Loucy (cell line): ENCODE data around the gene PTPRC.

ENCODE experiments used
- H2AFZ ChIP-seq: fragments of 200-600 bp; sonication (generic); 2 replicates; pipeline ENCODE4 v1.6.0; 2016; ENCODE audit warnings: antibody characterized with exemption, mild to moderate bottlenecking, low read length, moderate library complexity
- H3F3A ChIP-seq: fragments of 200-600 bp; 2 replicates; pipeline ENCODE4 v1.6.0; 2016; ENCODE audit warnings: antibody characterized with exemption, low read depth, mild to moderate bottlenecking
- H3K27me3 ChIP-seq: fragments of 200-600 bp; sonication (generic); 2 replicates; pipeline ENCODE4 v1.6.1; 2014; ENCODE audit warnings: low read length, mild to moderate bottlenecking; ENCODE audit not compliant: insufficient read depth, poor library complexity, severe bottlenecking
- H3K36me3 ChIP-seq: fragments of 200-600 bp; sonication (generic); 2 replicates; pipeline ENCODE4 v1.6.1; 2016; ENCODE audit warnings: low read length; ENCODE audit not compliant: insufficient read depth
- H3K4me1 ChIP-seq: fragments of 200-600 bp; sonication (generic); 2 replicates; pipeline ENCODE4 v1.5.1; 2014; ENCODE audit warnings: low read length, mild to moderate bottlenecking; ENCODE audit not compliant: insufficient read depth, poor library complexity, severe bottlenecking
- H3K4me2 ChIP-seq: fragments of 200-600 bp; sonication (generic); 2 replicates; pipeline ENCODE4 v1.6.0; 2014; ENCODE audit warnings: antibody characterized with exemption, low read length, low read depth, mild to moderate bottlenecking; ENCODE audit not compliant: poor library complexity, severe bottlenecking
- H3K4me3 ChIP-seq: fragments of 200-600 bp; sonication (generic); 2 replicates; pipeline ENCODE4 v1.5.1; 2014; ENCODE audit warnings: low read length, mild to moderate bottlenecking, mixed read lengths; ENCODE audit not compliant: poor library complexity, severe bottlenecking
- H3K79me2 ChIP-seq: fragments of 200-600 bp; sonication (generic); 2 replicates; pipeline ENCODE4 v1.6.1; 2014; ENCODE audit warnings: low read length; ENCODE audit not compliant: insufficient read depth
- H3K9ac ChIP-seq: fragments of 200-600 bp; sonication (generic); 2 replicates; pipeline ENCODE4 v1.6.0; 2014; ENCODE audit warnings: mild to moderate bottlenecking, low read depth, low read length, moderate library complexity; ENCODE audit not compliant: poor library complexity, severe bottlenecking
- H3K9me2 ChIP-seq: fragments of 200-600 bp; sonication (generic); replicated peaks from 2 replicates; pipeline ENCODE4 v1.6.1; 2016; ENCODE audit warnings: low read depth, low read length, mixed read lengths
- H3K9me3 ChIP-seq: fragments of 200-600 bp; sonication (generic); 2 replicates; pipeline ENCODE4 v1.6.1; 2014; ENCODE audit warnings: mild to moderate bottlenecking, antibody characterized with exemption, low read length, low read depth; ENCODE audit not compliant: insufficient read depth
- H4K20me1 ChIP-seq: fragments of 200-600 bp; sonication (generic); 2 replicates; pipeline ENCODE4 v1.6.0; 2014; ENCODE audit warnings: antibody characterized with exemption, low read length, mild to moderate bottlenecking; ENCODE audit not compliant: insufficient read depth, poor library complexity, severe bottlenecking
- CTCF ChIP-seq: fragments of 200-600 bp; sonication (generic); conservative IDR thresholded peaks from 2 replicates; pipeline ENCODE4 v1.5.1; 2014; ENCODE audit warnings: mild to moderate bottlenecking, antibody characterized with exemption, low read length
- EZH2phosphoT487 ChIP-seq: fragments of 200-600 bp; IDR thresholded peaks from 2 replicates; pipeline ENCODE4 v1.6.1; 2018; ENCODE audit warnings: antibody characterized with exemption, mild to moderate bottlenecking, moderate library complexity, borderline replicate concordance

PTPRC gene

GRCh38 chr1:198682850-198683249, 44.0 kb downstream of the PTPRC start:
- H3K9me2 ChIP-seq: no peaks in the 10 kb centered on the region
- peaks cover 89% of the 10 kb centered on the region for H3K79me2 ChIP-seq
- no peaks in the 10 kb centered on the region for H3K27me3 ChIP-seq
- H2AFZ ChIP-seq: no peak overlapping the region
- H3K36me3 ChIP-seq: peaks cover 32% of the 10 kb centered on the region; the same call in 1 of the 2 replicates
- H3K4me2 ChIP-seq: peak overlapping the region; percentile 88
- peaks cover 48% of the 10 kb centered on the region for H4K20me1 ChIP-seq
- H3K4me1 ChIP-seq: peaks cover 88% of the 10 kb centered on the region
- TF ChIP-seq EZH2phosphoT487: no peak
- TF ChIP-seq CTCF: no peak
- peak overlapping the region; percentile 91 for H3K9ac ChIP-seq
- peaks cover 41% of the 10 kb centered on the region for H3F3A ChIP-seq
- H3K9me3 ChIP-seq: no peaks in the 10 kb centered on the region
- peak overlapping the region; percentile 68 for H3K4me3 ChIP-seq

GRCh38 chr1:198683449-198683848, 44.6 kb downstream of the PTPRC start:
- peaks cover 54% of the 10 kb centered on the region for H4K20me1 ChIP-seq
- H3K4me2 ChIP-seq: peak overlapping the region; percentile 88
- H3K9ac ChIP-seq: peak overlapping the region; percentile 91
- peaks cover 83% of the 10 kb centered on the region for H3K4me1 ChIP-seq
- TF ChIP-seq CTCF: no peak
- TF ChIP-seq EZH2phosphoT487: no peak
- peaks cover 27% of the 10 kb centered on the region; the same call in 1 of the 2 replicates for H3K36me3 ChIP-seq
- peak overlapping the region; percentile 68 for H3K4me3 ChIP-seq
- no peaks in the 10 kb centered on the region for H3K27me3 ChIP-seq
- H3K79me2 ChIP-seq: peaks cover 89% of the 10 kb centered on the region
- H2AFZ ChIP-seq: no peak overlapping the region
- no peaks in the 10 kb centered on the region for H3K9me2 ChIP-seq
- no peaks in the 10 kb centered on the region for H3K9me3 ChIP-seq
- H3F3A ChIP-seq: peaks cover 41% of the 10 kb centered on the region

- peaks cover 90% of the 10 kb centered on the region for H3K79me2 ChIP-seq
- H3K9ac ChIP-seq: peak overlapping the region; percentile 91
- TF ChIP-seq CTCF (peak; percentile 68), EZH2phosphoT487 (no peak)
Measured at GRCh38 chr1:198686069-198686728, 47.4 kb downstream of the PTPRC start.

More at GRCh38 chr1:198686069-198686728, 47.4 kb downstream of the PTPRC start:
- no peaks in the 10 kb centered on the region for H3K9me2 ChIP-seq
- peaks cover 73% of the 10 kb centered on the region for H3K4me1 ChIP-seq
- no peak overlapping the region for H2AFZ ChIP-seq
- peaks cover 81% of the 10 kb centered on the region for H4K20me1 ChIP-seq
- no peaks in the 10 kb centered on the region for H3K9me3 ChIP-seq
- H3K27me3 ChIP-seq: no peaks in the 10 kb centered on the region
- H3K36me3 ChIP-seq: peaks cover 35% of the 10 kb centered on the region; the same call in 1 of the 2 replicates
- H3F3A ChIP-seq: peaks cover 23% of the 10 kb centered on the region
- peak overlapping the region; percentile 11 for H3K4me3 ChIP-seq
- peak overlapping the region; percentile 88 for H3K4me2 ChIP-seq
